Vagina (tissue), 2 donors: ENCODE results near the gene INPP5B.
"Not testable (repeated sequence)": the region's sequence is repeated elsewhere in the genome, so short reads cannot be mapped to it uniquely, and the experiment has no call there.

Experiments used
- POLR2A ChIP-seq, 2 donors: fragments of 450-650 bp; IDR thresholded peaks; one replicate each; pipeline ENCODE4 v1.6.1; 2017; ENCODE audit warnings: antibody characterized with exemption in 2 of 2, mild to moderate bottlenecking in 2 of 2, moderate library complexity in 2 of 2
- TF ChIP-seq, protein P1 (sequence below), 3 experiments: fragments of 450-650 bp in 2 of 3; fragments of 200-600 bp in 1 of 3; sonication (generic) in 1 of 3; IDR thresholded peaks; one replicate each; pipeline ENCODE4 v1.5.1; 2017 to 2019; ENCODE audit warnings: antibody characterized with exemption in 3 of 3, mild to moderate bottlenecking in 2 of 3, moderate library complexity in 2 of 3

DNA sequence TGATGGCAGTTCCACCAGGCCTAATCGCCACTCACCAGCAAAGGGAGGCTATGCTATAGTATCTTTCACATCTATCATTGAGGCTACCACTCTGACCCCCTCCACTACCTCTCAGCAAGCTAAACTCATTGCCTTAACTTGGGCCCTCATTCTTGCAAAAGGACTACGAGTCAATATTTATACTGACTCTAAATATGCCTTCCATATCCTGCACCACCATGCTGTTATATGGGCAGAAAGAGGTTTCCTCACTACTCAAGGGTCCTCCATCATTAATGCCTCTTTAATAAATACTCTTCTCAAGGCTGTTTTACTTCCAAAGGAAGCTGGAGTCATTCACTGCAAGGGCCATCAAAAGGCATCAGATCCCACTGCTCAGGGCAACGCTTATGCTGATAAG, 35.4 kb downstream of the INPP5B start:
- not testable (repeated sequence) for TF ChIP-seq POLR2A (IDR thresholded peaks at IDR 0.05)
- TF ChIP-seq, protein P1, sequence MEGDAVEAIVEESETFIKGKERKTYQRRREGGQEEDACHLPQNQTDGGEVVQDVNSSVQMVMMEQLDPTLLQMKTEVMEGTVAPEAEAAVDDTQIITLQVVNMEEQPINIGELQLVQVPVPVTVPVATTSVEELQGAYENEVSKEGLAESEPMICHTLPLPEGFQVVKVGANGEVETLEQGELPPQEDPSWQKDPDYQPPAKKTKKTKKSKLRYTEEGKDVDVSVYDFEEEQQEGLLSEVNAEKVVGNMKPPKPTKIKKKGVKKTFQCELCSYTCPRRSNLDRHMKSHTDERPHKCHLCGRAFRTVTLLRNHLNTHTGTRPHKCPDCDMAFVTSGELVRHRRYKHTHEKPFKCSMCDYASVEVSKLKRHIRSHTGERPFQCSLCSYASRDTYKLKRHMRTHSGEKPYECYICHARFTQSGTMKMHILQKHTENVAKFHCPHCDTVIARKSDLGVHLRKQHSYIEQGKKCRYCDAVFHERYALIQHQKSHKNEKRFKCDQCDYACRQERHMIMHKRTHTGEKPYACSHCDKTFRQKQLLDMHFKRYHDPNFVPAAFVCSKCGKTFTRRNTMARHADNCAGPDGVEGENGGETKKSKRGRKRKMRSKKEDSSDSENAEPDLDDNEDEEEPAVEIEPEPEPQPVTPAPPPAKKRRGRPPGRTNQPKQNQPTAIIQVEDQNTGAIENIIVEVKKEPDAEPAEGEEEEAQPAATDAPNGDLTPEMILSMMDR (IDR thresholded peaks at IDR 0.05), result not testable (repeated sequence)
